RWPE2 (cell line): ENCODE data around the gene HHIPL1.
"Not testable (repeated sequence)": the region's sequence is repeated elsewhere in the genome, so short reads cannot be mapped to it uniquely, and the experiment has no call there.

Source experiments
- ATAC-seq: fragments of 200-7000 bp; cut with Tn5 transposase; 3 replicates; pipeline ENCODE4 v1.9.1; 2021; ENCODE audit warnings: low read depth
- DNase-seq: peaks from one replicate; pipeline ENCODE4 v3.0.0-alpha.2; 2020; ENCODE audit warnings: low spot score
- H3K27ac ChIP-seq: fragments of 450-650 bp; 2 replicates; pipeline ENCODE4 v1.5.1; 2017; ENCODE audit warnings: mild to moderate bottlenecking; ENCODE audit not compliant: poor library complexity, severe bottlenecking
- H3K27me3 ChIP-seq: fragments of 250-450 bp; sonication (Bioruptor Pico); 2 replicates; pipeline ENCODE4 v1.5.1; 2021; ENCODE audit warnings: mild to moderate bottlenecking, moderate library complexity; ENCODE audit not compliant: insufficient read depth, poor library complexity, severe bottlenecking
- H3K36me3 ChIP-seq: fragments of 250-450 bp; sonication (Bioruptor Pico); 2 replicates; pipeline ENCODE4 v1.5.1; 2020; ENCODE audit warnings: low read depth, mild to moderate bottlenecking, moderate library complexity
- H3K4me1 ChIP-seq: fragments of 250-450 bp; sonication (Bioruptor Pico); 2 replicates; pipeline ENCODE4 v1.5.1; 2021; ENCODE audit warnings: mild to moderate bottlenecking, moderate library complexity; ENCODE audit not compliant: insufficient read depth, poor library complexity, severe bottlenecking
- H3K4me3 ChIP-seq: fragments of 250-450 bp; sonication (Bioruptor Pico); 2 replicates; pipeline ENCODE4 v1.5.1; 2021; ENCODE audit warnings: mild to moderate bottlenecking, moderate library complexity; ENCODE audit not compliant: severe bottlenecking
- H3K9me3 ChIP-seq: fragments of 250-450 bp; sonication (Bioruptor Pico); 2 replicates; pipeline ENCODE4 v1.5.1; 2021; ENCODE audit warnings: mild to moderate bottlenecking, moderate library complexity; ENCODE audit not compliant: severe bottlenecking
- TF ChIP-seq, protein P1 (sequence below): fragments of 450-650 bp; IDR thresholded peaks from one replicate; pipeline ENCODE4 v1.5.1; 2017; ENCODE audit warnings: mild to moderate bottlenecking, moderate library complexity; ENCODE audit not compliant: poor library complexity, severe bottlenecking

The HHIPL1 gene

DNA sequence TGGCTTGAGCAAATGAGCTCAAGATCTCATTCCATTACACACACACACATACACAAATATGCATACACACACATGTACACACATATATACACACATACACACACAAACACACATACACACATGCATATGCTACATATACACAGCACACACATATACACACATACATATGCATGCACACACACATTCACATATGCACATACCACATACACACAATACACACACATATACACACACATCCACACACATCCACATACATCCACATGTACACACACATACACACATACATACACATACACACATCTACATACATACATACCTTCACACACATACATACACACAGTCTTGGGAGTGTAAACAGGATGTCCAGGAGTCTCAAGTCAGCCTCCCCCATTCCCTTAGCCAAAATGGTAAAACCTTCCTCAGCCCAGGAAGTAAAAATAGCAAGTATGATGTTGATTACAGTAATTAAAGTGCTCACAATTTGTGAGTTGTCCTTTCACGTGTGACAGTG lies 12.8 kb downstream of the HHIPL1 start:
- DNase-seq (no peak), ATAC-seq (no peak)
- no peaks in the 10 kb centered on the region for H3K4me1 ChIP-seq
- no peaks in the 10 kb centered on the region for H3K36me3 ChIP-seq
- TF ChIP-seq, protein P1, sequence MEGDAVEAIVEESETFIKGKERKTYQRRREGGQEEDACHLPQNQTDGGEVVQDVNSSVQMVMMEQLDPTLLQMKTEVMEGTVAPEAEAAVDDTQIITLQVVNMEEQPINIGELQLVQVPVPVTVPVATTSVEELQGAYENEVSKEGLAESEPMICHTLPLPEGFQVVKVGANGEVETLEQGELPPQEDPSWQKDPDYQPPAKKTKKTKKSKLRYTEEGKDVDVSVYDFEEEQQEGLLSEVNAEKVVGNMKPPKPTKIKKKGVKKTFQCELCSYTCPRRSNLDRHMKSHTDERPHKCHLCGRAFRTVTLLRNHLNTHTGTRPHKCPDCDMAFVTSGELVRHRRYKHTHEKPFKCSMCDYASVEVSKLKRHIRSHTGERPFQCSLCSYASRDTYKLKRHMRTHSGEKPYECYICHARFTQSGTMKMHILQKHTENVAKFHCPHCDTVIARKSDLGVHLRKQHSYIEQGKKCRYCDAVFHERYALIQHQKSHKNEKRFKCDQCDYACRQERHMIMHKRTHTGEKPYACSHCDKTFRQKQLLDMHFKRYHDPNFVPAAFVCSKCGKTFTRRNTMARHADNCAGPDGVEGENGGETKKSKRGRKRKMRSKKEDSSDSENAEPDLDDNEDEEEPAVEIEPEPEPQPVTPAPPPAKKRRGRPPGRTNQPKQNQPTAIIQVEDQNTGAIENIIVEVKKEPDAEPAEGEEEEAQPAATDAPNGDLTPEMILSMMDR = no peak
- no peak overlapping the region for H3K27ac ChIP-seq
- H3K4me3 ChIP-seq = no peak overlapping the region
- no peaks in the 10 kb centered on the region for H3K9me3 ChIP-seq
- peaks cover 45% of the 10 kb centered on the region for H3K27me3 ChIP-seq

DNA sequence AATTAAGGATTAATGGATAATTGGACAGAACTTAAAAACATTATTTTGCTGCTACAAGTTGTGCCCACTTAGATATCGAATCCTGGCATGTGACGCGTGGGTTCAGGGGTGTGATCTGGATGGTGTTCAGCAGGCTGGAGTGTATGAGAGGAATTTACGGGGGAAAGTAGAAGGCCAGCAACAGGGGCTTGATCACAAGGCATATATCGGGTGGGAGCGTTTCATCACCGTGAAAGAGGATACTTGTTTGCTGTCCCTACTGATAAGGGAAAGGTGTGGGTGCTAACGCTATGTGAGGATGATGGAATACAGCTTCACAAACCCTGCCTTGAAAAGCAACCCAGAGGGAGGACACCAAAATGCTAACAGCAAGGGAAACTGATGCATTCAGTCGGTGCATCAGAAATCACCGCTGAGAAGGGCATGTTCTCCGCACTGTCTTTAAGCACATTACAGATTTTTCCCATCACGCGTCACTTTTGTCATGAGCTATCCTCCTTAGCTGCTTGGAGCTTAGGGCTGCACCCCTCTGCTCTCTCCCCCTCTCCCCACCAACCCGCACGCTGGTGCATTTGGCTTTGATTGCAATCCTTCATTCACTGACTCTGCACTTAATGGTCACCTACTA lies 13.4 kb downstream of the HHIPL1 start:
- DNase-seq = no peak
- TF ChIP-seq, protein P1 = no peak
- ATAC-seq = no peak
- Histone ChIP-seq H3K36me3 (no peaks in the 10 kb centered on the region), H3K27ac (no peak overlapping the region), H3K4me3 (no peak overlapping the region), H3K27me3 (peaks cover 45% of the 10 kb centered on the region), H3K4me1 (no peaks in the 10 kb centered on the region), H3K9me3 (no peaks in the 10 kb centered on the region)

DNA sequence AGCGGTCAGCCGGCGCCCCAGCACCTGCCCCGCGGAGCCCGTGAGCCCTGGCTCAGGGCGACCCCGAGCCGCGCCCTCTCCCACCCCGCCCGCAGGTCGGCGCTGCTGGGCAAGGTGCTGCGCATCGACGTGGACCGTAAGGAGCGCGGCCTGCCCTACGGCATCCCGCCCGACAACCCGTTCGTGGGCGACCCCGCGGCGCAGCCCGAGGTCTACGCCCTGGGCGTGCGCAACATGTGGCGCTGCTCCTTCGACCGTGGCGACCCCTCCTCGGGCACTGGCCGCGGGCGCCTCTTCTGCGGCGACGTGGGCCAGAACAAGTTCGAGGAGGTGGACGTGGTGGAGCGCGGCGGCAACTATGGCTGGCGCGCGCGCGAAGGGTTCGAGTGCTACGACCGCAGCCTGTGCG lies 14.4 kb downstream of the HHIPL1 start:
- no peak overlapping the region for H3K27ac ChIP-seq
- TF ChIP-seq, protein P1 = peak; percentile 3
- no peaks in the 10 kb centered on the region for H3K4me1 ChIP-seq
- peaks cover 45% of the 10 kb centered on the region for H3K27me3 ChIP-seq
- DNase-seq (no peak), ATAC-seq (peak; percentile 42; the same call in 2 of the 3 replicates)
- no peak overlapping the region for H3K4me3 ChIP-seq
- no peaks in the 10 kb centered on the region for H3K9me3 ChIP-seq
- H3K36me3 ChIP-seq = no peaks in the 10 kb centered on the region

DNA sequence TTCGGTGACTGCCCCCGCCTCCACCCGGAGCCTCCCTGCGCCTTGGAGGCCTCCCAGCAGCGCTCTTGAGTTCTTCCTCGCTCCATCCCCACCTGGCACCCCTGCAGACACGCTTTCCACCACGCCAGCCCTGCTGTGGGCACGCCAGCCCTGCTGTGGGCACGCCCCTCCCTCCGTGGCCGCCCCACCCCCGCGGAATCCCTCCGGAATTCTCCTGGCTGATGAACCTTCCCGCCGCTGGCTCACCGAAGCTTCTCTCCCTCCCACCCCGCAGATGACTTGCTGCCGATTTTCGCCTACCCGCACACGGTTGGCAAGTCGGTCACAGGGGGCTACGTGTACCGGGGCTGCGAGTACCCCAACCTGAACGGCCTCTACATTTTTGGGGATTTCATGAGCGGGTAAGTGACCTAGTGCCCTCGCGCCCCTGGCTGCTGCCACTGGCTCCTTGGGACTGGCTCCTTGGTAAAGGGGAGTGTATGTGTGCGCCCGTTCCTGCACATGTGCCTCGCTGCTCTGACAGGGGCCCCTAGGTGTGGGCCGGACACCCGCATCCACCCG lies 15.2 kb downstream of the HHIPL1 start:
- Histone ChIP-seq H3K27me3 (peaks cover 45% of the 10 kb centered on the region), H3K4me3 (no peak overlapping the region), H3K27ac (no peak overlapping the region), H3K9me3 (no peaks in the 10 kb centered on the region), H3K36me3 (no peaks in the 10 kb centered on the region), H3K4me1 (no peaks in the 10 kb centered on the region)
- ATAC-seq (no peak; the same call in 2 of the 3 replicates), DNase-seq (no peak)
- TF ChIP-seq, protein P1 = no peak

DNA sequence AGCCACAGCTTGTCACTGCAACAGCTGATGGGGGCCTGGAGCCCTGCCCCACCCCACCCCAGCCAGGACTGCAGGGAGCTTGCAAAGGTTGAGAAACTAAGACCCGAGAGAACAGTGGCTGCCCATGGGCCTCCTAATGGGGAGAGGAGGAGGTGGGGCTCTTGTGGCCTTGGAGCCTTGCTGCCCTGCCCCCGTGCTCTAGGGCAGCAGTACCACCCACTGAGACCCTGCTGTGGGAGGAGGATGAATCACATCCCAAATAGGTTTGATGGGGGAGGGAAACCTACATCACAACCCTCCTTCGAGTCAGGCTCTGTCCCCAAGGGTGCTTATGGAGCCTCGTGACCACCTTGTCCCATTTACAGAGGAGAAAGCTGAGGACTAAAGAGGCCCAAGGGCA lies 15.9 kb downstream of the HHIPL1 start:
- Histone ChIP-seq H3K27me3 (peaks cover 45% of the 10 kb centered on the region), H3K36me3 (no peaks in the 10 kb centered on the region), H3K4me1 (no peaks in the 10 kb centered on the region), H3K4me3 (no peak overlapping the region), H3K27ac (no peak overlapping the region), H3K9me3 (no peaks in the 10 kb centered on the region)
- no peak for ATAC-seq
- TF ChIP-seq, protein P1 = no peak
- no peak for DNase-seq

DNA sequence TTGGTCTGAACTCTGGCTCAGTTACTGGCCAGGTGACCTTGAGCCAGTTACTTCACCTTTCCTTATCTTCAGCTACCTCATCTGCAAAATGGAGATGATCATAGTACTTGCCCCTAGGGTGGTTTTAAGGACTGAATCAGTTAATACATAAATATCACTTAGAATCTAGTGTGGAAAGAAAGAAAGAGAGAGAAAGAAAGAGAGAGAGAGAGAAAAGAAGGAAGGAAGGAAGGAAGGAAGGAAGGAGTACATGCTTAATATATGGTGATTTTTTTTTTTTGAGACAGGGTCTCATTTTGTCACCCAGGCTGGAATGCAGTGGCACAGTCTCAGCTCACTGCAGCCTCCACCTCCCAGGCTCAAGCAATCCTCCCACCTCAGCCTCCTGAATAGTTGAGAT lies 16.3 kb downstream of the HHIPL1 start:
- H3K9me3 ChIP-seq, H3K4me1 ChIP-seq, H3K36me3 ChIP-seq, ATAC-seq, H3K4me3 ChIP-seq, H3K27ac ChIP-seq, DNase-seq: not testable (repeated sequence)
- H3K27me3 ChIP-seq = peaks cover 45% of the 10 kb centered on the region
